AG09309 (cell line): ENCODE data around the gene BMPER.

Source experiments
- DNase-seq: peaks from one replicate; pipeline ENCODE4 v3.0.0-alpha.2; 2010; ENCODE audit warnings: low read depth
- H3K4me3 ChIP-seq: 2 replicates; pipeline ENCODE4 v1.5.1; 2011; ENCODE audit warnings: mild to moderate bottlenecking, low read depth, low read length, moderate library complexity; ENCODE audit not compliant: control insufficient read depth
- CTCF ChIP-seq: IDR thresholded peaks from 2 replicates; pipeline ENCODE4 v1.5.1; 2011; ENCODE audit warnings: mild to moderate bottlenecking, low read depth, low read length, inconsistent platforms; ENCODE audit not compliant: insufficient read depth, control insufficient read depth; ENCODE audit errors: missing control alignments

Gene BMPER

GRCh38 chr7:34198231-34198641 is 292.9 kb downstream of the BMPER start:
- H3K4me3 ChIP-seq, result no peak overlapping the region
- DNase-seq, result no peak
- no peak for TF ChIP-seq CTCF
